B cell (primary cell): ENCODE results near the gene RAD51B. TPM values are rescaled to one million over a fixed set of nuclear protein-coding genes. Genes with fewer than 3 reads are reported as not detected.

ENCODE experiments used
- ATAC-seq: fragments of 200-7000 bp; cut with Tn5 transposase; one replicate; pipeline ENCODE4 v1.10.0; 2021; ENCODE audit warnings: low read depth, mild to moderate bottlenecking, moderate number of reproducible peaks, moderate library complexity
- CTCF ChIA-PET: fragments of 350-600 bp; sonication (Branson Sonifier 250); formaldehyde crosslinking; loops from one replicate; lab custom pipeline; 2021; ENCODE audit warnings: antibody characterized with exemption, inconsistent platforms; lab: Charles Lee
- POLR2A ChIA-PET: fragments of 350-600 bp; sonication (Branson Sonifier 250); formaldehyde crosslinking; loops from one replicate; lab custom pipeline; 2021; ENCODE audit warnings: antibody characterized with exemption; lab: Charles Lee
- DNase-seq: peaks from one replicate; pipeline ENCODE4 v3.0.0; 2013
- H2AFZ ChIP-seq: 2 replicates; pipeline ENCODE4 v1.6.1; 2012; ENCODE audit warnings: mild to moderate bottlenecking, low read depth, low read length; ENCODE audit not compliant: insufficient read depth, poor library complexity, severe bottlenecking
- H3K27ac ChIP-seq, 2 donors: 1 replicate in 1 of 2; 2 replicates in 1 of 2; pipeline ENCODE4 v1.5.1; 2012 to 2013; ENCODE audit warnings: low read length in 2 of 2, mild to moderate bottlenecking in 2 of 2, moderate library complexity in 1 of 2
- H3K27me3 ChIP-seq, 4 experiments: fragments of 200-600 bp in 1 of 4; sonication (generic) in 1 of 4; replicated peaks in 1 of 4; 1 replicate in 2 of 4; 2 replicates in 2 of 4; pipeline versions ENCODE4 v1.6.1 to v1.7.0; 2013 to 2016; ENCODE audit warnings: low read length in 3 of 4, mild to moderate bottlenecking in 2 of 4, mixed read lengths in 1 of 4, moderate library complexity in 1 of 4; ENCODE audit not compliant: insufficient read depth in 4 of 4, control insufficient read depth in 3 of 4; ENCODE audit errors: control extremely low read depth in 1 of 4
- H3K36me3 ChIP-seq, 2 experiments: replicated peaks in 1 of 2; 1 replicate in 1 of 2; 2 replicates in 1 of 2; pipeline versions ENCODE4 v1.6.1 to v1.7.1; 2013; ENCODE audit warnings: low read length in 1 of 2; ENCODE audit not compliant: insufficient read depth in 2 of 2, control insufficient read depth in 1 of 2; ENCODE audit errors: control extremely low read depth in 1 of 2, extremely low read depth in 1 of 2
- H3K4me1 ChIP-seq, 2 donors: fragments of 200-600 bp in 1 of 2; sonication (generic) in 1 of 2; 1 replicate in 1 of 2; 2 replicates in 1 of 2; pipeline versions ENCODE4 v1.5.1 to v1.6.1; 2013 to 2017; ENCODE audit warnings: low read length in 2 of 2; ENCODE audit not compliant: control insufficient read depth in 2 of 2, insufficient read depth in 2 of 2
- H3K4me2 ChIP-seq: replicated peaks from 2 replicates; pipeline ENCODE3; 2012; ENCODE audit warnings: mild to moderate bottlenecking, low read depth, low read length; ENCODE audit not compliant: poor library complexity, severe bottlenecking
- H3K4me3 ChIP-seq, 5 experiments: fragments of 200-600 bp in 1 of 5; sonication (generic) in 1 of 5; 1 replicate in 3 of 5; 2 replicates in 2 of 5; pipeline versions ENCODE4 v1.5.1 to v1.7.0; 2011 to 2016; ENCODE audit warnings: low read length in 4 of 5, mild to moderate bottlenecking in 4 of 5, low read depth in 2 of 5, control low read depth in 1 of 5, moderate library complexity in 1 of 5; ENCODE audit not compliant: insufficient read depth in 1 of 5; ENCODE audit errors: control extremely low read depth in 1 of 5, extremely low read depth in 1 of 5
- H3K79me2 ChIP-seq: fragments of 200-600 bp; sonication (generic); one replicate; pipeline ENCODE4 v1.6.0; 2016; ENCODE audit warnings: low read length; ENCODE audit not compliant: control insufficient read depth, insufficient read depth
- H3K9ac ChIP-seq: fragments of 200-600 bp; sonication (generic); 2 replicates; pipeline ENCODE4 v1.6.1; 2017; ENCODE audit warnings: mild to moderate bottlenecking, low read length, moderate library complexity
- H3K9me3 ChIP-seq, 3 donors: one replicate each; pipeline versions ENCODE4 v1.6.1 to v1.7.1; 2013; ENCODE audit warnings: low read length in 2 of 3; ENCODE audit not compliant: control insufficient read depth in 2 of 3, insufficient read depth in 1 of 3; ENCODE audit errors: control extremely low read depth in 1 of 3
- H4K20me1 ChIP-seq: 2 replicates; pipeline ENCODE4 v1.6.0; 2012; ENCODE audit warnings: mild to moderate bottlenecking, low read length; ENCODE audit not compliant: insufficient read depth, control insufficient read depth, poor library complexity, severe bottlenecking
- H3K27ac Mint-ChIP-seq: one replicate; pipeline ENCODE4 v1.8.0; 2021; ENCODE audit warnings: mixed read lengths
- H3K27me3 Mint-ChIP-seq: one replicate; pipeline ENCODE4 v1.8.0; 2021; ENCODE audit warnings: mixed read lengths
- H3K4me1 Mint-ChIP-seq: one replicate; pipeline ENCODE4 v1.8.0; 2021; ENCODE audit warnings: mixed read lengths
- H3K4me3 Mint-ChIP-seq: one replicate; pipeline ENCODE4 v1.8.0; 2021; ENCODE audit warnings: mixed read lengths
- H3K9me3 Mint-ChIP-seq: one replicate; pipeline ENCODE4 v1.8.0; 2022; ENCODE audit warnings: mixed read lengths; ENCODE audit not compliant: insufficient read depth
- CTCF ChIP-seq: fragments of 200-600 bp; IDR thresholded peaks from one replicate; pipeline ENCODE4 v1.8.0; 2022; ENCODE audit warnings: antibody characterized with exemption, mild to moderate bottlenecking
- EZH2 ChIP-seq: IDR thresholded peaks from 2 replicates; pipeline ENCODE4 v1.6.1; 2012; ENCODE audit warnings: borderline replicate concordance, low read depth, mild to moderate bottlenecking, moderate library complexity, low read length; ENCODE audit not compliant: insufficient read depth, poor library complexity, severe bottlenecking
- WGBS: methylation state at CpG from one replicate; pipeline ENCODE4 v1.1.5; 2013; ENCODE audit warnings: missing lambda C conversion rate; ENCODE audit not compliant: insufficient coverage; 5-methylcytosine and 5-hydroxymethylcytosine counted together
- intact Hi-C: fragments of 100-400 bp; cut with micrococcal nuclease; formaldehyde crosslinking; loops from one replicate; pipeline ENCODE4 v1.10.0; 2022
- polyA plus RNA-seq: library from polyadenylated mRNA; depleted of rRNA; stranded (reverse); fragments of >200 nt; gene quantifications from 2 replicates; pipeline ENCODE4 v1.2.3, GENCODE V29; 2012
- total RNA-seq, 2 donors: library from RNA; stranded (reverse); fragments of 120-200 nt in 1 of 2; gene quantifications; 1 replicate in 1 of 2; 2 replicates in 1 of 2; pipeline versions ENCODE4 v1.2.3 to v1.2.4, GENCODE V29; 2013 to 2022

The RAD51B gene
- total and polyA plus RNA-seq, 2 donors (not counting 1 experiment from before 2014, with no cell fraction given), result 6.5 to 60.6 TPM

GRCh38 chr14:68159701-68160633 lies 340.4 kb downstream of the RAD51B start:
- Histone ChIP-seq H4K20me1 (no peaks in the 10 kb centered on the region), H3K4me3 (no peak overlapping the region), H3K9ac (no peak overlapping the region), H2AFZ (no peak overlapping the region), H3K79me2 (no peaks in the 10 kb centered on the region), H3K4me1 (no peaks in the 10 kb centered on the region), H3K27ac (no peak overlapping the region), H3K9me3 (no peaks in the 10 kb centered on the region), H3K27me3 (no peaks in the 10 kb centered on the region), H3K36me3 (no peaks in the 10 kb centered on the region), H3K4me2 (no peak overlapping the region)
- ChIA-PET CTCF (interaction anchor here (0.5 to 1.0 kb wide), 4 partner anchors 9 to 668 kb away, joined by 3 to 4 read pairs (median 3); no protein-coding TSS in a partner anchor), POLR2A (no interaction called here)
- Mint-ChIP-seq H3K27me3 (no peaks in the 10 kb centered on the region), H3K4me3 (no peak overlapping the region), H3K9me3 (no peaks in the 10 kb centered on the region), H3K4me1 (no peaks in the 10 kb centered on the region), H3K27ac (no peak overlapping the region)
- DNase-seq, result no peak
- TF ChIP-seq EZH2 (no peak), CTCF (no peak)
- ATAC-seq, result no peak
- WGBS, result 90% methylated on average over 2 of the region's 5 CpGs
- intact Hi-C loops, result no loop called here
